IMR-90 (cell line): ENCODE results near the gene MYO10.

ENCODE experiments used
- CEBPB ChIP-seq: IDR thresholded peaks from 2 replicates; pipeline ENCODE4 v1.6.1; 2012; ENCODE audit warnings: low read depth, low read length, improper control_type of control experiment
- CTCF ChIP-seq: conservative IDR thresholded peaks from 2 replicates; pipeline ENCODE4 v1.5.1; 2012; ENCODE audit warnings: mild to moderate bottlenecking, low read depth, low read length, improper control_type of control experiment
- MAFK ChIP-seq: IDR thresholded peaks from 2 replicates; pipeline ENCODE4 v1.6.1; 2012; ENCODE audit warnings: low read depth, low read length, improper control_type of control experiment
- POLR2A ChIP-seq: IDR thresholded peaks from 2 replicates; pipeline ENCODE4 v1.6.1; 2012; ENCODE audit warnings: mild to moderate bottlenecking, low read depth, low read length
- SMC3 ChIP-seq: fragments of 150-350 bp; IDR thresholded peaks from 2 replicates; pipeline ENCODE4 v1.6.1; 2016; ENCODE audit warnings: low read depth, mild to moderate bottlenecking, antibody characterized with exemption, low read length, moderate library complexity

- TF ChIP-seq CTCF = no peak
- no peak for TF ChIP-seq MAFK
- no peak for TF ChIP-seq POLR2A
- TF ChIP-seq CEBPB = no peak
- TF ChIP-seq SMC3 = no peak
Observed at GRCh38 chr5:16980983-16981382, 44.9 kb upstream of the MYO10 start.
